ENCODE results near the gene ART1. TPM values are rescaled to one million over a fixed set of nuclear protein-coding genes. Genes with fewer than 3 reads are reported as not detected.

The ART1 gene
- total and polyA plus RNA-seq, 2 donors (not counting 3 experiments of a cell fraction or from before 2014, with no cell fraction given) = not detected

DNA sequence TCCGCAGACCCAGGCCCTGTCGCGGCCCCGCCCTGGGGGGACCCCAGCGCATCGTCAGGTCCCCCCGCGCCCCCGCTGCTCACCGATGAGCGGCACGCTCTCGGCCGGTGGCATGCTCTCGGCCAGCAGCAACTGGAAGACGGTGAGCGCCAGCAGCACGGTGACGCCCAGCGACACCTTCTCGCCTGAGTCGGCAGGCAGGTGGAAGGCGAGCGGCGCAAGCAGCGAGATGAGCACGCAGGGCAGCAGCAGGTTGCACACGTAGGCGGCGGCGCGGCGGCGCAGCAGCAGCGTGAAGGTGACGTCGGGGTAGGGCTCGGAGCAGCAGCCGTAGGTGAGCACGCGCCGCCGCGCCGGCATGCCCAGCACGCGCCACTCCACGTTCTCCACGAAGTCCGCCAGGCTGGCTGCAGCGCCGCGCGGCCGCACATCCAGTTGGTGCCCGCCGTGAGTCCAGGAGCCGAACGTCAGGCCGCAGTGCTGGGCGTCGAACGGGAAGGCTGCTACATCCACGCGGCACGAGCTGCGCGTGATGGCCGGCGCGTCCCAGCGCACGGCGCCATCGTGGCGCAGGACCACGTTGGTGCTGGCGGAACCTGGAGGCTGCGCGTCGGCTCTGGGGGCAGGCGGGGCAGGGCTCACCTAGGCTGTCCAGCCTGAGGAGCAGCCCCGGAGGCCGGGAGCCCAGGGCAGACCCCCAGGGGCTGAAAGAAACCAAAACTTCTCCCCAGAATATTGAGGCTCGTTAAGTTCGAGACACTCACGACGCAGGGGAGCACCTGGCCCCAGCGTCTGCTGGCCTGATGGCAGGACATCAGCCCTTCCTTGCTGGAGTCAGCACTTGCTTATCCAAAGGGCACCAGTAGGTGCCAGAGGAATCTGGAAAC lies 22.5 kb downstream of the ART1 start:
- Histone ChIP-seq H3K4me2 (ENCODE audit: insufficient read depth, low read length) (no peak overlapping the region), H3K4me1 (ENCODE audit: control insufficient read depth, extremely low read depth, insufficient read depth, low read length) (no peaks in the 10 kb centered on the region), H3K27me3 (ENCODE audit: control insufficient read depth in 2 of 2, insufficient read depth in 2 of 2, low read length in 2 of 2) (no peaks in the 10 kb centered on the region), H3K9ac (replicated peaks; ENCODE audit: extremely low read depth, insufficient read depth, low read length) (no peak overlapping the region), H3K27ac (ENCODE audit: insufficient read depth, low read depth, low read length) (no peak overlapping the region), H4K20me1 (replicated peaks; ENCODE audit: control insufficient read depth, extremely low read depth, insufficient read depth, low read length) (no peaks in the 10 kb centered on the region), H3K4me3 (replicated peaks in 1 of 3; ENCODE audit: insufficient read depth in 1 of 3, low read depth in 1 of 3, low read length in 3 of 3) (no peak overlapping the region), H3K9me1 (replicated peaks; ENCODE audit: control insufficient read depth, extremely low read depth, insufficient read depth, low read length) (no peaks in the 10 kb centered on the region), H3K9me3 (replicated peaks; ENCODE audit: control insufficient read depth, insufficient read depth, low read length) (no peaks in the 10 kb centered on the region), H3K36me3 (ENCODE audit: control insufficient read depth in 2 of 2, extremely low read depth in 1 of 2, insufficient read depth in 2 of 2, low read length in 2 of 2) (peaks cover 0 to 20% of the 10 kb centered on the region in 2 experiments), H2AFZ (ENCODE audit: low read depth, low read length) (no peak overlapping the region), H3K79me2 (ENCODE audit: control insufficient read depth, insufficient read depth, low read length) (no peaks in the 10 kb centered on the region)
- FAIRE-seq (no peak), DNase-seq (ENCODE audit: low read depth, low spot score) (no peak)
- TF ChIP-seq GATA2 (IDR thresholded peaks at IDR 0.05; ENCODE audit: insufficient read depth, insufficient read length, low read depth, low read length) = no peak
- no peak for TF ChIP-seq MYC (IDR thresholded peaks at IDR 0.05; ENCODE audit: low read depth, low read length)
- no peak for TF ChIP-seq POLR2AphosphoS5 (IDR thresholded peaks at IDR 0.05; ENCODE audit: insufficient read depth, low read depth, low read length)
- no peak for TF ChIP-seq JUN (IDR thresholded peaks at IDR 0.05; ENCODE audit: borderline replicate concordance, insufficient read depth, insufficient read length, low read depth)
- TF ChIP-seq, protein P1, sequence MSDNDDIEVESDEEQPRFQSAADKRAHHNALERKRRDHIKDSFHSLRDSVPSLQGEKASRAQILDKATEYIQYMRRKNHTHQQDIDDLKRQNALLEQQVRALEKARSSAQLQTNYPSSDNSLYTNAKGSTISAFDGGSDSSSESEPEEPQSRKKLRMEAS (IDR thresholded peaks at IDR 0.05; ENCODE audit: insufficient read depth, insufficient read length) = no peak
- no peak for TF ChIP-seq POLR2A (IDR thresholded peaks at IDR 0.05; ENCODE audit: low read depth, low read length)
- TF ChIP-seq FOS (IDR thresholded peaks at IDR 0.05; ENCODE audit: borderline replicate concordance, insufficient read depth, low read length) = no peak
- TF ChIP-seq EZH2 (IDR thresholded peaks at IDR 0.05; ENCODE audit: borderline replicate concordance, low read depth, low read length, severe bottlenecking) = no peak
- TF ChIP-seq, protein P2, sequence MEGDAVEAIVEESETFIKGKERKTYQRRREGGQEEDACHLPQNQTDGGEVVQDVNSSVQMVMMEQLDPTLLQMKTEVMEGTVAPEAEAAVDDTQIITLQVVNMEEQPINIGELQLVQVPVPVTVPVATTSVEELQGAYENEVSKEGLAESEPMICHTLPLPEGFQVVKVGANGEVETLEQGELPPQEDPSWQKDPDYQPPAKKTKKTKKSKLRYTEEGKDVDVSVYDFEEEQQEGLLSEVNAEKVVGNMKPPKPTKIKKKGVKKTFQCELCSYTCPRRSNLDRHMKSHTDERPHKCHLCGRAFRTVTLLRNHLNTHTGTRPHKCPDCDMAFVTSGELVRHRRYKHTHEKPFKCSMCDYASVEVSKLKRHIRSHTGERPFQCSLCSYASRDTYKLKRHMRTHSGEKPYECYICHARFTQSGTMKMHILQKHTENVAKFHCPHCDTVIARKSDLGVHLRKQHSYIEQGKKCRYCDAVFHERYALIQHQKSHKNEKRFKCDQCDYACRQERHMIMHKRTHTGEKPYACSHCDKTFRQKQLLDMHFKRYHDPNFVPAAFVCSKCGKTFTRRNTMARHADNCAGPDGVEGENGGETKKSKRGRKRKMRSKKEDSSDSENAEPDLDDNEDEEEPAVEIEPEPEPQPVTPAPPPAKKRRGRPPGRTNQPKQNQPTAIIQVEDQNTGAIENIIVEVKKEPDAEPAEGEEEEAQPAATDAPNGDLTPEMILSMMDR (IDR thresholded peaks at IDR 0.05; ENCODE audit: extremely low read depth in 1 of 2, insufficient read depth in 1 of 2, low read depth in 1 of 2, low read length in 2 of 2) = no peak
- ChIA-PET POLR2A (no interaction called here), CTCF (no interaction called here)
- dilution Hi-C loops (cut with MboI; ENCODE audit: extremely low pct_ligation_motif_present, low sequenced_read_pairs) = no loop called here
- intact Hi-C loops (cut with micrococcal nuclease) = no loop called here
- BruUV-seq (replicated peaks) = no TSS peak

Data from endothelial cell of umbilical vein (primary cell).